ENCODE data around the gene KDM7A. TPM values are rescaled to one million over a fixed set of nuclear protein-coding genes. Genes with fewer than 3 reads are reported as not detected.

The KDM7A gene
- polyA plus RNA-seq, 2 of the 4 experiments (the other 2 are of a cell fraction): 1.4 to 4.1 TPM

DNA sequence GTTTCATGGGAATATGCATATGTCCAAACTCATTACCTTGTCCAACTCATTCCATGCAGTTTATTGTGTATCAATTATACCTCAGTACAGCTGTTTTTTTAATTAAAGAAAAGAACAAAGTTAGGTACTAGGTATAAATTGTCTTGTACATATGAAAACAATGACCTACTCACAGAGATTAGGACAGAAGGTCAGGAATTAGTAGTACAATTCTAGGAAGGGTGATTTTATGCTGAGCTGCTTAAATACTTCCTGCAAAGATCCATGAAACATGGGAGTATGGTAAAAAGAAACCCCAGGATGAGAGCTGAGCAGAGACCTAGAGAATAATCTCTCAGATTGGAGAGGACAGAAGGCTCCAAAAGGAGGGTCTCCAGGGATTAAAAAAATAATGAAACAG lies 13.8 kb upstream of the KDM7A start:
- Histone ChIP-seq H3K27ac (no peak overlapping the region), H3K4me3 (no peak overlapping the region), H3K9me3 (no peaks in the 10 kb centered on the region), H3K4me2 (no peak overlapping the region), H3K4me1 (no peaks in the 10 kb centered on the region)
- DNase-seq (ENCODE audit: low read depth in 1 of 2, low spot score in 1 of 2) (no peak), ATAC-seq (no peak), FAIRE-seq (no peak)
- TF ChIP-seq MAFK (IDR thresholded peaks at IDR 0.05; ENCODE audit: partially characterized antibody): no peak
- TF ChIP-seq EP300 (IDR thresholded peaks at IDR 0.05): no peak
- ChIA-PET CTCF (interaction anchor here (0.6 to 1.3 kb wide), 2 partner anchors 13 to 184 kb away, joined by 3 to 5 read pairs; partner anchors contain the start of gene KDM7A), POLR2A (no interaction called here)

DNA sequence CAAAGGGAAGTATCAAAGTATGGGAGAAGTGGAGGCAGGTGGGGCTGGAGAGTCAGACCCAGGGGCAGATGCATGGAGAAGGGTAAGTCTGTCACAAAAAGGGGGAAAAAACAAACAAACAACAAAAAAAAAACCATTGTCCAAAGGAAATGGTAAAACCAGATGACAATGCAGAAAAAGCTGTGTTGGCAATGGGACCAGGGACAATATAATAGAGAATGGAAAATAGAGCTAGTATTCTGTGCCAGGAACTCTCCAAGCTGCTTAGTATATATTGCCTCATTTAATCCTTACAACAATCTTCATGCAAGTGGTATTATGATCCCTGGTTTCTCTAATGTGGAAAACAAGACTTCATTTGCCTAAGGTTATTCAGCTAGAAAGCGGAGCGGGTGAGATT lies 13.1 kb upstream of the KDM7A start:
- no peak for ATAC-seq
- ChIA-PET CTCF (interaction anchor here (0.6 kb wide), 1 partner anchor 184 kb away, joined by 3 read pairs; no protein-coding TSS in a partner anchor), POLR2A (no interaction called here)
- TF ChIP-seq, protein P1, sequence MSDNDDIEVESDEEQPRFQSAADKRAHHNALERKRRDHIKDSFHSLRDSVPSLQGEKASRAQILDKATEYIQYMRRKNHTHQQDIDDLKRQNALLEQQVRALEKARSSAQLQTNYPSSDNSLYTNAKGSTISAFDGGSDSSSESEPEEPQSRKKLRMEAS (IDR thresholded peaks at IDR 0.05): no peak
- peak; percentile 22 for TF ChIP-seq MAFK (IDR thresholded peaks at IDR 0.05; ENCODE audit: partially characterized antibody)
- no peak for FAIRE-seq
- DNase-seq (ENCODE audit: low read depth in 1 of 2, low spot score in 1 of 2): no peak
- Histone ChIP-seq H3K9me3 (no peaks in the 10 kb centered on the region), H3K4me2 (no peak overlapping the region), H3K4me3 (no peak overlapping the region), H3K27ac (no peak overlapping the region), H3K4me1 (no peaks in the 10 kb centered on the region)
- WGBS (ENCODE audit: missing lambda C conversion rate): 93% methylated on average over 2 of the region's 2 CpGs

GRCh38 chr7:140182917-140183316 lies 6.1 kb upstream of the KDM7A start:
- ChIA-PET POLR2A (no interaction called here), CTCF (no interaction called here)
- no peak overlapping the region for H3K4me2 ChIP-seq
- peaks cover 2% of the 10 kb centered on the region; the same call in 1 of the 3 replicates for H3K4me1 ChIP-seq
- DNase-seq (ENCODE audit: low read depth in 1 of 2, low spot score in 1 of 2) (no peak), ATAC-seq (no peak; a peak in 1 of 6 replicates), FAIRE-seq (no peak)
- H3K27ac ChIP-seq: no peak overlapping the region
- TF ChIP-seq USF2 (IDR thresholded peaks at IDR 0.05) (no peak), EHMT2 (IDR thresholded peaks at IDR 0.05; ENCODE audit: low read depth) (no peak), FOSB (CRISPR knock-in tag; IDR thresholded peaks at IDR 0.05) (no peak), NPAS2 (CRISPR knock-in tag; IDR thresholded peaks at IDR 0.05; ENCODE audit: borderline replicate concordance) (no peak), ZNF302 (CRISPR knock-in tag; IDR thresholded peaks at IDR 0.05) (no peak), MYC (IDR thresholded peaks at IDR 0.05; ENCODE audit: borderline replicate concordance, low read length) (no peak)
- H3K9me3 ChIP-seq: peaks cover 8% of the 10 kb centered on the region; the same call in 2 of the 3 replicates
- WGBS (ENCODE audit: missing lambda C conversion rate): 48% methylated on average over 4 of the region's 4 CpGs
- no peak overlapping the region for H3K4me3 ChIP-seq

- POLR2A ChIA-PET: no interaction called here
- H3K27ac ChIP-seq: no peak overlapping the region
- H3K4me3 ChIP-seq: no peak overlapping the region
- FAIRE-seq (no peak), ATAC-seq (no peak), DNase-seq (ENCODE audit: low read depth in 1 of 2, low spot score in 1 of 2) (no peak)
- H3K4me1 ChIP-seq: peaks cover 9% of the 10 kb centered on the region; the same call in 1 of the 3 replicates
- H3K9me3 ChIP-seq: peaks cover 8% of the 10 kb centered on the region; the same call in 2 of the 3 replicates
- H3K4me2 ChIP-seq: no peak overlapping the region
- WGBS (ENCODE audit: missing lambda C conversion rate): 59% methylated on average over 5 of the region's 5 CpGs
- CTCF ChIA-PET: interaction anchor here (0.6 kb wide), 2 partner anchors 23 to 131 kb away, joined by 4 read pairs; no protein-coding TSS in a partner anchor
- TF ChIP-seq, protein P2, sequence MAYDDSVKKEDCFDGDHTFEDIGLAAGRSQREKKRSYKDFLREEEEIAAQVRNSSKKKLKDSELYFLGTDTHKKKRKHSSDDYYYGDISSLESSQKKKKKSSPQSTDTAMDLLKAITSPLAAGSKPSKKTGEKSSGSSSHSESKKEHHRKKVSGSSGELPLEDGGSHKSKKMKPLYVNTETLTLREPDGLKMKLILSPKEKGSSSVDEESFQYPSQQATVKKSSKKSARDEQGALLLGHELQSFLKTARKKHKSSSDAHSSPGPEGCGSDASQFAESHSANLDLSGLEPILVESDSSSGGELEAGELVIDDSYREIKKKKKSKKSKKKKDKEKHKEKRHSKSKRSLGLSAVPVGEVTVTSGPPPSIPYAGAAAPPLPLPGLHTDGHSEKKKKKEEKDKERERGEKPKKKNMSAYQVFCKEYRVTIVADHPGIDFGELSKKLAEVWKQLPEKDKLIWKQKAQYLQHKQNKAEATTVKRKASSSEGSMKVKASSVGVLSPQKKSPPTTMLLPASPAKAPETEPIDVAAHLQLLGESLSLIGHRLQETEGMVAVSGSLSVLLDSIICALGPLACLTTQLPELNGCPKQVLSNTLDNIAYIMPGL (CRISPR knock-in tag; IDR thresholded peaks at IDR 0.05; ENCODE audit: borderline replicate concordance): no peak
- TF ChIP-seq HOXB13 (CRISPR knock-in tag; IDR thresholded peaks at IDR 0.05; ENCODE audit: low read depth) (no peak), MYC (IDR thresholded peaks at IDR 0.05; ENCODE audit: borderline replicate concordance, low read length) (no peak), POLR2AphosphoS2 (conservative IDR thresholded peaks at IDR 0.05; ENCODE audit: low read length) (no peak), CEBPB (IDR thresholded peaks at IDR 0.05) (no peak), KDM5A (IDR thresholded peaks at IDR 0.05) (no peak), ZSCAN20 (CRISPR knock-in tag; IDR thresholded peaks at IDR 0.05) (no peak), USF2 (IDR thresholded peaks at IDR 0.05) (no peak), ATOH8 (CRISPR knock-in tag; IDR thresholded peaks at IDR 0.05; ENCODE audit: low read depth) (no peak), ZFP36 (IDR thresholded peaks at IDR 0.05; ENCODE audit: borderline replicate concordance, partially characterized antibody) (no peak), POLR2A (IDR thresholded peaks at IDR 0.05; ENCODE audit: low read length) (no peak), PHF8 (IDR thresholded peaks at IDR 0.05; ENCODE audit: borderline replicate concordance, low read depth) (no peak), REST (IDR thresholded peaks at IDR 0.05) (no peak), EHF (CRISPR knock-in tag; IDR thresholded peaks at IDR 0.05) (no peak), NFE2L2 (conservative IDR thresholded peaks at IDR 0.05; ENCODE audit: low read length) (no peak)
Observed at GRCh38 chr7:140179339-140179738, 2.6 kb upstream of the KDM7A start.

Measured in A549 (cell line).